ENCODE measurements around the gene CYP27A1. TPM values are rescaled to one million over a fixed set of nuclear protein-coding genes. Genes with fewer than 3 reads are reported as not detected.
"Not testable (repeated sequence)": the region's sequence is repeated elsewhere in the genome, so short reads cannot be mapped to it uniquely, and the experiment has no call there.

The CYP27A1 gene
- total and polyA plus RNA-seq, 4 donors = 112 to 354 (median 305) TPM

- Histone ChIP-seq H3K9ac (ENCODE audit: low read depth in 1 of 2, low read length in 2 of 2) (no peak overlapping the region), H3K27me3 (ENCODE audit: control insufficient read depth in 4 of 4, insufficient read depth in 4 of 4, low read length in 3 of 4) (no peaks in the 10 kb centered on the region), H3K9me3 (ENCODE audit: control insufficient read depth in 4 of 4, low read length in 3 of 4) (no peaks in the 10 kb centered on the region), H3K36me3 (ENCODE audit: control insufficient read depth in 4 of 4, insufficient read depth in 3 of 4, low read depth in 1 of 4, low read length in 3 of 4) (no peaks in the 10 kb centered on the region), H3K4me3 (ENCODE audit: low read depth in 1 of 3, low read length in 3 of 3) (no peak overlapping the region), H3K4me1 (ENCODE audit: control insufficient read depth in 4 of 4, insufficient read depth in 4 of 4, low read length in 3 of 4) (peaks cover 3 to 19% (median 14%) of the 10 kb centered on the region in 4 donors), H3K27ac (ENCODE audit: low read depth in 1 of 2, low read length in 2 of 2) (no peak overlapping the region)
- DNase-seq (ENCODE audit: low spot score) = no peak
- TF ChIP-seq FOXA1 (IDR thresholded peaks at IDR 0.05) (no peak), RAD21 (IDR thresholded peaks at IDR 0.05) (no peak), FOXA2 (IDR thresholded peaks at IDR 0.05) (no peak), RXRA (IDR thresholded peaks at IDR 0.05) (no peak), HNF4A (conservative IDR thresholded peaks at IDR 0.05) (no peak), REST (IDR thresholded peaks at IDR 0.05) (no peak), JUND (IDR thresholded peaks at IDR 0.05) (no peak)
- TF ChIP-seq, protein P1, sequence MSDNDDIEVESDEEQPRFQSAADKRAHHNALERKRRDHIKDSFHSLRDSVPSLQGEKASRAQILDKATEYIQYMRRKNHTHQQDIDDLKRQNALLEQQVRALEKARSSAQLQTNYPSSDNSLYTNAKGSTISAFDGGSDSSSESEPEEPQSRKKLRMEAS (IDR thresholded peaks at IDR 0.05) = no peak
- 99% methylated on average over 2 of the region's 2 CpGs for WGBS
These were observed 20.2 kb upstream of the CYP27A1 start for GRCh38 chr2:218761795-218762194.

DNA sequence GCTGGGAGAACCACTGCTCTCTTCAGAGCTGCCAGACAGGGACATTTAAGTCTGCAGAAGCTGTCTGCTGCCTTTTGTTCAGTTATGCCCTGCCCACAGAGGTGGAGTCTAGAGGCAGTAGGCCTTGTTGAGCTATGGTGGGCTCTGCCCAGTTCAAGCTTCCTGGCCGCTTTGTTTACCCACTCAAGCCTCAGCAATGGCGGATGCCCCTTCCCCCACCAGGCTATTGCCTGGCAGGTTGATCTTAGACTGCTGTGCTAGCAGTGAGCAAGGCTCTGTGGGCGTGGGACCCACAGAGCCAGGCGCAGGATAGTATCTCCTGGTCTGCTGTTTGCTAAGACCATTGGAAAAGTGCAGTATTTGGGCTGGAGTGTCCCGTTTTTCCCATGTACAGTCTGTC is 9.2 kb upstream of the CYP27A1 start:
- 98% methylated on average over 5 of the region's 5 CpGs for WGBS
- H3K36me3 ChIP-seq (ENCODE audit: control insufficient read depth in 4 of 4, insufficient read depth in 3 of 4, low read depth in 1 of 4, low read length in 3 of 4); H3K9ac ChIP-seq (ENCODE audit: low read depth in 1 of 2, low read length in 2 of 2); H3K9me3 ChIP-seq (ENCODE audit: control insufficient read depth in 4 of 4, low read length in 3 of 4); H3K4me1 ChIP-seq (ENCODE audit: control insufficient read depth in 4 of 4, insufficient read depth in 4 of 4, low read length in 3 of 4); DNase-seq (ENCODE audit: low spot score); H3K27me3 ChIP-seq (ENCODE audit: control insufficient read depth in 4 of 4, insufficient read depth in 4 of 4, low read length in 3 of 4); H3K4me3 ChIP-seq (ENCODE audit: low read depth in 1 of 3, low read length in 3 of 3); H3K27ac ChIP-seq (ENCODE audit: low read depth in 1 of 2, low read length in 2 of 2): not testable (repeated sequence)

- H3K9me3 ChIP-seq (ENCODE audit: control insufficient read depth in 4 of 4, low read length in 3 of 4) = peaks cover 0 to 3% (median 0%) of the 10 kb centered on the region in 4 donors
- H3K27ac ChIP-seq (ENCODE audit: low read depth in 1 of 2, low read length in 2 of 2) = no peak overlapping the region
- TF ChIP-seq REST (IDR thresholded peaks at IDR 0.05) (no peak), YY1 (IDR thresholded peaks at IDR 0.05) (no peak), SP1 (IDR thresholded peaks at IDR 0.05) (no peak), EGR1 (IDR thresholded peaks at IDR 0.05; ENCODE audit: low read depth in 2 of 2) (no peak), TAF1 (conservative IDR thresholded peaks at IDR 0.05) (no peak), FOXA2 (IDR thresholded peaks at IDR 0.05) (no peak), RXRA (IDR thresholded peaks at IDR 0.05) (no peak), FOXA1 (IDR thresholded peaks at IDR 0.05) (no peak), HNF4G (IDR thresholded peaks at IDR 0.05) (no peak), RAD21 (IDR thresholded peaks at IDR 0.05) (no peak), NR2F2 (IDR thresholded peaks at IDR 0.05) (no peak), JUND (IDR thresholded peaks at IDR 0.05) (no peak), GABPA (IDR thresholded peaks at IDR 0.05 in 1 of 2, conservative IDR thresholded peaks at IDR 0.05 in 1 of 2) (no peak)
- TF ChIP-seq, protein P2, sequence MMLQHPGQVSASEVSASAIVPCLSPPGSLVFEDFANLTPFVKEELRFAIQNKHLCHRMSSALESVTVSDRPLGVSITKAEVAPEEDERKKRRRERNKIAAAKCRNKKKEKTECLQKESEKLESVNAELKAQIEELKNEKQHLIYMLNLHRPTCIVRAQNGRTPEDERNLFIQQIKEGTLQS (IDR thresholded peaks at IDR 0.05) = no peak
- TF ChIP-seq, protein P1 (IDR thresholded peaks at IDR 0.05) = no peak
- TF ChIP-seq, protein P3, sequence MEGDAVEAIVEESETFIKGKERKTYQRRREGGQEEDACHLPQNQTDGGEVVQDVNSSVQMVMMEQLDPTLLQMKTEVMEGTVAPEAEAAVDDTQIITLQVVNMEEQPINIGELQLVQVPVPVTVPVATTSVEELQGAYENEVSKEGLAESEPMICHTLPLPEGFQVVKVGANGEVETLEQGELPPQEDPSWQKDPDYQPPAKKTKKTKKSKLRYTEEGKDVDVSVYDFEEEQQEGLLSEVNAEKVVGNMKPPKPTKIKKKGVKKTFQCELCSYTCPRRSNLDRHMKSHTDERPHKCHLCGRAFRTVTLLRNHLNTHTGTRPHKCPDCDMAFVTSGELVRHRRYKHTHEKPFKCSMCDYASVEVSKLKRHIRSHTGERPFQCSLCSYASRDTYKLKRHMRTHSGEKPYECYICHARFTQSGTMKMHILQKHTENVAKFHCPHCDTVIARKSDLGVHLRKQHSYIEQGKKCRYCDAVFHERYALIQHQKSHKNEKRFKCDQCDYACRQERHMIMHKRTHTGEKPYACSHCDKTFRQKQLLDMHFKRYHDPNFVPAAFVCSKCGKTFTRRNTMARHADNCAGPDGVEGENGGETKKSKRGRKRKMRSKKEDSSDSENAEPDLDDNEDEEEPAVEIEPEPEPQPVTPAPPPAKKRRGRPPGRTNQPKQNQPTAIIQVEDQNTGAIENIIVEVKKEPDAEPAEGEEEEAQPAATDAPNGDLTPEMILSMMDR (IDR thresholded peaks at IDR 0.05; ENCODE audit: low read depth, low read length, missing input control) = no peak
- H3K9ac ChIP-seq (ENCODE audit: low read depth in 1 of 2, low read length in 2 of 2) = no peak overlapping the region
- H3K4me3 ChIP-seq (ENCODE audit: low read depth in 1 of 3, low read length in 3 of 3) = no peak overlapping the region
- no peak for DNase-seq (ENCODE audit: low spot score)
- H3K27me3 ChIP-seq (ENCODE audit: control insufficient read depth in 4 of 4, insufficient read depth in 4 of 4, low read length in 3 of 4) = no peaks in the 10 kb centered on the region
- H3K36me3 ChIP-seq (ENCODE audit: control insufficient read depth in 4 of 4, insufficient read depth in 3 of 4, low read depth in 1 of 4, low read length in 3 of 4) = no peaks in the 10 kb centered on the region
- H3K4me1 ChIP-seq (ENCODE audit: control insufficient read depth in 4 of 4, insufficient read depth in 4 of 4, low read length in 3 of 4) = peaks cover 0 to 4% (median 1%) of the 10 kb centered on the region in 4 donors
- 100% methylated on average over 2 of the region's 2 CpGs for WGBS
These were observed 8.1 kb upstream of the CYP27A1 start for GRCh38 chr2:218773881-218774280.
